ENCODE measurements around the gene SSRP1.
A peak's percentile ranks its signal among the peaks of the same experiment; 100 is the strongest.

The SSRP1 gene

GRCh38 chr11:57335343-57336110, at the start of gene SSRP1:
SSRP1 (minus strand) TSS chr11:57335892; CDS start chr11:57335121, 771 bp downstream.
- H3K27ac ChIP-seq: peak within 1 kb of the TSS; percentile 54 to 93 (median 89)
- peak within 1 kb of the TSS; percentile 84 to 95 (median 89) for H3K9ac ChIP-seq
- H3K36me3 ChIP-seq: peaks cover 36 to 41% (median 40%) of the 10 kb centered on the region in 11 experiments
- H4K20me1 ChIP-seq: peaks cover 0 to 42% (median 20%) of the 10 kb centered on the region in 11 experiments; a peak in 11 of 22 replicates
- H3K4me2 ChIP-seq: peak within 1 kb of the TSS; percentile 89 to 98 (median 95)
- H3K27me3 ChIP-seq: no peaks in the 10 kb centered on the region
- no peaks in the 10 kb centered on the region for H3K9me3 ChIP-seq (replicated peaks in 1 of 11)
- peaks cover 26 to 35% (median 29%) of the 10 kb centered on the region in 10 experiments for H3K4me1 ChIP-seq
- peak within 1 kb of the TSS; percentile 75 to 95 (median 86) for H3K4me3 ChIP-seq
- TF ChIP-seq Cebpa-rat (IDR thresholded peaks at IDR 0.05): no peak

DNA sequence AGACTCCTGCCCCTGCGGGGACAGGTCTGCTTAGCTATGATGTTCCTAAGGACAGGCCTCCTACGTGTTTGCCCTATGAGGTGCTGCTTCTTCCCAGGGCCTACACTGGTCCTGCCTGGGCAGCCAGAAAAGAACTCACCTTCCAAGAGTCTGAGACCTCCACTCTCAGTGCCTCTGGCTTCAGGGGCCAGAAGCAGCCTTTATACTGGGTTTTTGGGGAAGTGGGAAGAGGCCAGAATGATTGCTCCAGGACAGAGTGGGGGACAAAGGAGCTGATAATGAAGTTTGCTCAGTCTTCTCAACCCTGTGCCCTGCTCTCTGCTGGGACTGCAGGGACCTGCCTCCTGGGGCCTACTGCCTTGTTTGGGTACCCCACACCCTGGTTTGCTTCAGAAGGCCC, 45.3 kb upstream of the SSRP1 start, which contains the start of gene PRG3:
Gene PRG3 (minus strand): TSS at position 176 of the 400 bp plus-strand sequence. CDS start 442 bp downstream, outside the sequence.
- H3K36me3 ChIP-seq: no peaks in the 10 kb centered on the region
- H3K4me2 ChIP-seq: no peak within 1 kb of the TSS
- peaks cover 0 to under 1% (median under 1%) of the 10 kb centered on the region in 10 experiments; a peak in 7 of 20 replicates for H3K4me1 ChIP-seq
- peaks cover 0 to 3% (median 0%) of the 10 kb centered on the region in 11 experiments; a peak in 1 of 22 replicates for H4K20me1 ChIP-seq
- no peak within 1 kb of the TSS for H3K9ac ChIP-seq
- no peaks in the 10 kb centered on the region for H3K27me3 ChIP-seq
- H3K9me3 ChIP-seq (replicated peaks in 1 of 11): no peaks in the 10 kb centered on the region
- H3K27ac ChIP-seq: no peak within 1 kb of the TSS
- no peak for TF ChIP-seq Cebpa-rat (IDR thresholded peaks at IDR 0.05)
- H3K4me3 ChIP-seq: no peak within 1 kb of the TSS

DNA sequence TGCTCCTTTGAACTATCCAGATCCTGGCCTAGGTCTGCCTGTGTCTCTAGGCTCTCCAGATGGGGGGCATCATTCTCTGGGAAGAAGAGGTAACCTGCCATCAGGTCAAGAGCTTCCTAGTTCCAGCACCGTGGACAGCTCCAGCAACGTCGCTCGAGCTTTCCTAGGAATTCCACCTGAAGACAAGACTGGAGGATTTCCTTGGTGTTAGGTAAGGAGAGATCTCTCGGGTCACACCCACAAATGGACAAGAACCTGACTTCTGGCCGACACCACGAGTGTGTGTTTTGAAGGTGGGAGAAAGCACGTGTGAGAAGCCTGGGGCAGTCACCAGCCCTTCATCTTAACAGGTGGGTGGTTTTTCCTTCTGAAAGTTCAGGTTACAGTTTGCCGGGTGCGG, 44.0 kb upstream of the SSRP1 start:
- no peaks in the 10 kb centered on the region for H3K36me3 ChIP-seq
- no peak for TF ChIP-seq Cebpa-rat (IDR thresholded peaks at IDR 0.05)

DNA sequence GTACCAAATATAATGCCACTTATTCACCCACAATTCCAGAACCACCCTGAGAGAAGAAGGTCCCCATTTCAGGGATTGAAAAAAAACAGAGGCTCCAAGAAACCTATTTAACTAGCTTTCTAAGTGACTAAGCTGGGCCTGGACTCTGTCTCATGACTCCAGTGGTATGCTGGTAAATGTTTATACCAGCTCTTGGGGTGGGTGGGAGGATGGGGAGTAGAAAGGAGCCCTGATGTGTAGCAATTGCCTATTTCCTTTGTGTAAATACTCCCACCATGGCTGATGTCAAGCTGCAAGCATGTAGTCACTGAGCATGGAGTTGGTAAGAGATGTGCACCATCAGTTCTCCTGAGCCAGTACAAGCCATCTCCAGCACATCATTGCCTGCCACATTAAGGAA, 42.5 kb upstream of the SSRP1 start:
- no peak overlapping the region for H3K9ac ChIP-seq
- no peaks in the 10 kb centered on the region for H3K27me3 ChIP-seq
- H3K27ac ChIP-seq: no peak overlapping the region
- H3K4me1 ChIP-seq: peaks cover 8 to 18% (median 15%) of the 10 kb centered on the region in 10 experiments; a peak in 19 of 20 replicates
- peaks cover 0 to 8% (median 0%) of the 10 kb centered on the region in 11 experiments; a peak in 1 of 22 replicates for H3K9me3 ChIP-seq (replicated peaks in 1 of 11)
- H3K4me3 ChIP-seq: no peak overlapping the region
- H3K36me3 ChIP-seq: no peaks in the 10 kb centered on the region
- no peak overlapping the region for H3K4me2 ChIP-seq
- H4K20me1 ChIP-seq: peaks cover 0 to 3% (median 0%) of the 10 kb centered on the region in 11 experiments; a peak in 1 of 22 replicates
- TF ChIP-seq Cebpa-rat (IDR thresholded peaks at IDR 0.05): no peak

More for the DNA sequence above, 44.0 kb upstream of the SSRP1 start:
- no peaks in the 10 kb centered on the region for H3K9me3 ChIP-seq (replicated peaks in 1 of 11)
- H3K9ac ChIP-seq: no peak overlapping the region
- H3K4me1 ChIP-seq: peaks cover 8 to 13% (median 12%) of the 10 kb centered on the region in 10 experiments; a peak in 19 of 20 replicates
- no peak overlapping the region for H3K4me2 ChIP-seq
- no peak overlapping the region for H3K4me3 ChIP-seq
- no peak overlapping the region for H3K27ac ChIP-seq
- no peaks in the 10 kb centered on the region for H3K27me3 ChIP-seq
- peaks cover 0 to 3% (median 0%) of the 10 kb centered on the region in 11 experiments; a peak in 1 of 22 replicates for H4K20me1 ChIP-seq

DNA sequence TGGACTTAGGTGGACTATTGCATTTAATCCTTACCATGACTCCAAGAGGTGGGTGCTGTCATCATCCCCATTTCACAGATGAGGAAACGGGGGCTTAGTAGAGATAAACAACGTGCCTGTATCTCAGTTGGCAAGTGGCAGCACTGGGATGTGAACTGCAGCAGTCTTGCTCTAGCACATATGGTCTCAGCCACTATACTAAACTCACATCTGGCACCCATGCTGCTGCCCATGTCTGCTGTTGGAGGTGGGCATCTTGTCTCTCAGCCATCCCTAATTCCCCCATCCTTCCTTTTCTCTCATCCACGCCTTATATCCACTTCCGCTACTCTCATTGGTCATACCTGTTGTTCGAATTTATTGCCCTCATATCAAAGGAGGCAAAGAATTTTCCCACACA, 41.4 kb upstream of the SSRP1 start:
- H3K4me3 ChIP-seq: no peak overlapping the region

DNA sequence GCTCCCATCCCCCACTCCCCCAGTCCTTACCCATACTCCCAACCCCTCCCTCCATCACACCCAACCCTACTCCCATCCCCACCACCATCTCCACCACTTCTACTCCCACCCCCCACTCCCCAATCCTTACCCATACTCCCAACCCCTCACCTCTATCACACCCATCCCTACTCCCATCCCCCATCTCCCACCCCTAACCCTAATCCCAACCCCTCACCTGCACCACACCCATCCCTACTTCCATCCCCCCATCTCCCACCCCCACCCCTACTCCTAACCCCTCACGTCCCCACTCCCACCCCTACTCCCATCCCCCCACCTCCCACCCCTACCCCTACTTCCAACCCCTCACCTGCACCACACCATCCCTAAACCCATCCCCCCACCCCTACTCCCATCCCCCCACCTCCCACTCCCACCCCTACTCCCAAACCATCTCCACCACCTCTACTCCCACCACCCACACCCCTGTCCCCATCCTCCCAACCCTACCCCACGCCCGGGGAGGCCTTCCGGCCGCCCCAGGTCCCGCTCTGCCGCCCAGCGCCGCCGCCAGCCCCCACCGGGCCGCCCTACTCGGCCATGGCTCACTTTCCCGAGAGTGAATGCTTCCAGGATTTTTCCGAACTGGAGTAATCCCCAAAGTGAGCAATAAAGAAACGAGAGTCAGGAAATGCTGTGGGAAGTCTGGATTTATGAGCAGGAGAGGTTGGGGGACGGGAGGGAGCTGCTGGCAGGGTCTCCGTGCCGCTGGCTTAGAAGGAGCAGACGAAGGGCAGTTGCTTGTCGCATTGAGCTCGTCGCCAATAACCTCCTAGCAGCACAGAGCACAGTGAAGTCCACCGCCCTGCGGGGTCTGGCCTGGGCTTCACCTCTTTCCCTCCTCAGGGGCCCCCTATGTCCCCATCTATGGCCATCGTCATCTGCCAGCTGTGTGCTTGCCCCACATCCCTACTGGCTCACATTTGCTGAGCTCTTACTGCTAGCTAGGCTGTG, 40.7 kb upstream of the SSRP1 start:
- no peak overlapping the region for H3K9ac ChIP-seq
- H3K4me2 ChIP-seq: peak overlapping the region in 9 of 11 experiments; percentile 38 to 84 (median 70); a peak in 13 of 22 replicates
- no peak for TF ChIP-seq Cebpa-rat (IDR thresholded peaks at IDR 0.05)
- no peaks in the 10 kb centered on the region for H3K27me3 ChIP-seq
- H3K4me1 ChIP-seq: peaks cover 8 to 19% (median 16%) of the 10 kb centered on the region in 10 experiments
- H3K27ac ChIP-seq: no peak overlapping the region
- peaks cover 0 to 3% (median 0%) of the 10 kb centered on the region in 11 experiments; a peak in 1 of 22 replicates for H4K20me1 ChIP-seq
- H3K9me3 ChIP-seq (replicated peaks in 1 of 11): peaks cover 0 to 8% (median 0%) of the 10 kb centered on the region in 11 experiments; a peak in 1 of 22 replicates
- no peak overlapping the region for H3K4me3 ChIP-seq
- H3K36me3 ChIP-seq: no peaks in the 10 kb centered on the region

More for the DNA sequence above, 41.4 kb upstream of the SSRP1 start:
- Histone ChIP-seq H3K9me3 (replicated peaks in 1 of 11) (peaks cover 0 to 8% (median 0%) of the 10 kb centered on the region in 11 experiments; a peak in 1 of 22 replicates), H3K4me1 (peaks cover 8 to 18% (median 15%) of the 10 kb centered on the region in 10 experiments; a peak in 19 of 20 replicates), H3K27ac (no peak overlapping the region), H3K9ac (no peak overlapping the region), H3K27me3 (no peaks in the 10 kb centered on the region), H3K4me2 (no peak overlapping the region), H4K20me1 (peaks cover 0 to 3% (median 0%) of the 10 kb centered on the region in 11 experiments; a peak in 1 of 22 replicates), H3K36me3 (no peaks in the 10 kb centered on the region)
- no peak for TF ChIP-seq Cebpa-rat (IDR thresholded peaks at IDR 0.05)

GRCh38 chr11:57375490-57375889, 39.8 kb upstream of the SSRP1 start:
- H3K9me3 ChIP-seq (replicated peaks in 1 of 11): peaks cover 0 to 8% (median 0%) of the 10 kb centered on the region in 11 experiments; a peak in 1 of 22 replicates
- H3K36me3 ChIP-seq: no peaks in the 10 kb centered on the region
- no peak overlapping the region for H3K4me3 ChIP-seq
- peak overlapping the region in 1 of 11 experiments; percentile 5; a peak in 1 of 22 replicates for H3K9ac ChIP-seq
- no peak for TF ChIP-seq Cebpa-rat (IDR thresholded peaks at IDR 0.05)
- H3K27ac ChIP-seq: peak overlapping the region in 3 of 11 experiments; percentile 13 to 43 (median 38); a peak in 5 of 22 replicates
- H3K4me2 ChIP-seq: peak overlapping the region; percentile 25 to 84 (median 69); a peak in 21 of 22 replicates
- peaks cover 15 to 26% (median 23%) of the 10 kb centered on the region in 10 experiments for H3K4me1 ChIP-seq
- no peaks in the 10 kb centered on the region for H3K27me3 ChIP-seq
- peaks cover 0 to 3% (median 0%) of the 10 kb centered on the region in 11 experiments; a peak in 1 of 22 replicates for H4K20me1 ChIP-seq

DNA sequence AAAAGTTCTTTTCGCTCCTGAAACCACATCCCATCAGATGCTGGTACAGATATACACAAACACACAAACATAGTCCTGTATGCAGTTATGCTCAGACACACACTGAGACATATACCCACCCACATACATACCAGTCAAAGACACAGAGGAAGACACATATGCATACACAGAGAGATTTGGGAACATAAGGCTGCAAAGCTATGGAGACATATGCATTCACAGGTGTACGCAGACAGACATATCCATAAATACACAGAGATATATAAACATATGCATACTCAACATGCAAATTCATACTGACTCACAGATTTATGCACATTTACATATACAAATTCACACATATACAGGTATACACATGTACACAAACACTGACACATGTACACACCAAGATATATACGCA, 39.3 kb upstream of the SSRP1 start:
- Histone ChIP-seq H3K9ac (no peak overlapping the region; a peak in 1 of 22 replicates), H3K36me3 (no peaks in the 10 kb centered on the region), H3K27me3 (no peaks in the 10 kb centered on the region), H3K4me1 (peaks cover 16 to 28% (median 24%) of the 10 kb centered on the region in 10 experiments), H4K20me1 (peaks cover 0 to 3% (median 0%) of the 10 kb centered on the region in 11 experiments; a peak in 1 of 22 replicates), H3K4me3 (no peak overlapping the region), H3K9me3 (replicated peaks in 1 of 11) (peaks cover 0 to 8% (median 0%) of the 10 kb centered on the region in 11 experiments; a peak in 1 of 22 replicates), H3K4me2 (peak overlapping the region in 8 of 11 experiments; percentile 63 to 84 (median 70); a peak in 16 of 22 replicates), H3K27ac (peak overlapping the region in 1 of 11 experiments; percentile 13; a peak in 1 of 22 replicates)
- TF ChIP-seq Cebpa-rat (IDR thresholded peaks at IDR 0.05): no peak

Measured in BLaER1 treated with 17β-estradiol and CSF1 and Interleukin-3, amounts not matched to agents 10 nM and 100 nM (cell line).